HepG2 (cell line): ENCODE results near the gene MTFR1L. TPM values are rescaled to one million over a fixed set of nuclear protein-coding genes. Genes with fewer than 3 reads are reported as not detected.

Experiments
- EZH2 ChIP-seq: conservative IDR thresholded peaks from 2 replicates; pipeline ENCODE4 v1.6.1; 2012; ENCODE audit warnings: mild to moderate bottlenecking, low read depth, low read length, moderate library complexity
- GATA4 ChIP-seq: sonication (generic); IDR thresholded peaks from 2 replicates; pipeline ENCODE4 v1.6.1; 2016; ENCODE audit warnings: antibody characterized with exemption, low read depth, borderline replicate concordance
- NFIC ChIP-seq: IDR thresholded peaks from 2 replicates; pipeline ENCODE4 v1.6.1; 2012; ENCODE audit warnings: mild to moderate bottlenecking, low read length, inconsistent platforms
- PHF5A ChIP-seq: IDR thresholded peaks from one replicate; pipeline ENCODE4 v1.6.1; 2018; ENCODE audit warnings: low read depth, missing genetic modification reagents; ENCODE audit not compliant: unreplicated experiment
- RXRA ChIP-seq: sonication (generic); formaldehyde crosslinking; IDR thresholded peaks from 2 replicates; pipeline ENCODE4 v1.5.1; 2020; ENCODE audit warnings: missing genetic modification reagents
- SIX1 ChIP-seq: sonication (generic); formaldehyde crosslinking; IDR thresholded peaks from 2 replicates; pipeline ENCODE4 v1.4.0; 2020; ENCODE audit warnings: missing genetic modification reagents, borderline replicate concordance
- SP1 ChIP-seq, 2 experiments: fragments of 450-650 bp in 1 of 2; sonication (generic) in 1 of 2; formaldehyde crosslinking in 1 of 2; IDR thresholded peaks; 2 replicates each; pipeline versions ENCODE4 v1.4.0 to v1.6.1; 2016 to 2020; ENCODE audit warnings: missing genetic modification reagents in 1 of 2
- TCF7L2 ChIP-seq: IDR thresholded peaks from 2 replicates; pipeline ENCODE4 v1.6.1; 2011; ENCODE audit warnings: mild to moderate bottlenecking, low read depth, low read length, moderate library complexity
- THYN1 ChIP-seq: sonication (generic); formaldehyde crosslinking; IDR thresholded peaks from 2 replicates; pipeline ENCODE4 v1.8.1; 2023; ENCODE audit warnings: low read depth, mild to moderate bottlenecking, moderate library complexity, missing genetic modification reagents, borderline replicate concordance
- YEATS4 ChIP-seq: sonication (generic); formaldehyde crosslinking; IDR thresholded peaks from 2 replicates; pipeline ENCODE4 v1.4.0; 2020; ENCODE audit warnings: missing genetic modification reagents, borderline replicate concordance
- ZNF382 ChIP-seq: sonication (generic); formaldehyde crosslinking; IDR thresholded peaks from 2 replicates; pipeline ENCODE4 v1.5.0; 2020; ENCODE audit warnings: missing genetic modification reagents, mild to moderate bottlenecking, borderline replicate concordance
- ZNF749 ChIP-seq: sonication (generic); formaldehyde crosslinking; IDR thresholded peaks from 2 replicates; pipeline ENCODE4 v1.8.0; 2022; ENCODE audit warnings: mild to moderate bottlenecking, missing genetic modification reagents, moderate library complexity, borderline replicate concordance
- ZNF781 ChIP-seq: sonication (generic); formaldehyde crosslinking; IDR thresholded peaks from 2 replicates; pipeline ENCODE4 v1.5.1; 2020; ENCODE audit warnings: borderline replicate concordance, mild to moderate bottlenecking, missing genetic modification reagents; ENCODE audit errors: not compliant biosample characterization
- polyA plus RNA-seq, 8 experiments: library from polyadenylated mRNA; depleted of rRNA in 3 of 8; stranded (reverse) in 7 of 8; unstranded in 1 of 8; fragments of >200 nt; fragmentation: Illumina TruSeq in 4 of 8; extraction: Trizol in 4 of 8; gene quantifications; 2 replicates each; pipeline versions ENCODE4 v1.2.1 to v1.2.3, GENCODE V29; 2011 to 2016; ENCODE audit warnings: low read depth in 4 of 8, missing spikeins in 1 of 8, mixed read lengths in 1 of 8; ENCODE audit not compliant: insufficient read depth in 1 of 8
- total RNA-seq, 5 experiments: library from RNA; depleted of rRNA; stranded (reverse); fragments of >200 nt; fragmentation: Illumina TruSeq; extraction: Trizol; gene quantifications; 2 replicates each; pipeline ENCODE4 v1.2.3, GENCODE V29; 2016; ENCODE audit warnings: low read depth in 1 of 5
- TF ChIP-seq, protein P1 (sequence below): IDR thresholded peaks from 2 replicates; pipeline ENCODE4 v1.6.1; 2016; ENCODE audit warnings: low read depth, control low read depth
- TF ChIP-seq, protein P2 (sequence below), 2 experiments: sonication (generic) in 1 of 2; formaldehyde crosslinking in 1 of 2; IDR thresholded peaks; 2 replicates each; pipeline versions ENCODE4 v1.5.1 to v1.6.1; 2011 to 2020; ENCODE audit warnings: borderline replicate concordance in 1 of 2, low read depth in 1 of 2, low read length in 1 of 2, mild to moderate bottlenecking in 1 of 2, missing genetic modification reagents in 1 of 2, moderate library complexity in 1 of 2
- TF ChIP-seq, protein P3 (sequence below): IDR thresholded peaks from 2 replicates; pipeline ENCODE4 v1.6.1; 2016; ENCODE audit warnings: mild to moderate bottlenecking, missing biosample characterization, missing genetic modification reagents
- TF ChIP-seq, protein P4 (sequence below): sonication (generic); formaldehyde crosslinking; IDR thresholded peaks from 2 replicates; pipeline ENCODE4 v1.4.0; 2020; ENCODE audit warnings: missing genetic modification reagents
- TF ChIP-seq, protein P5 (sequence below): sonication (generic); formaldehyde crosslinking; conservative IDR thresholded peaks from 2 replicates; pipeline ENCODE4 v1.4.0; 2020; ENCODE audit warnings: missing genetic modification reagents
- TF ChIP-seq, protein P6 (sequence below): sonication (generic); formaldehyde crosslinking; IDR thresholded peaks from 2 replicates; pipeline ENCODE4 v1.4.0; 2020; ENCODE audit warnings: missing genetic modification reagents, borderline replicate concordance

The MTFR1L gene
- total and polyA plus RNA-seq, 2 of the 13 experiments (the other 11 are each of a cell fraction or from before 2014, with no cell fraction given) = 38.0 to 55.7 TPM

DNA sequence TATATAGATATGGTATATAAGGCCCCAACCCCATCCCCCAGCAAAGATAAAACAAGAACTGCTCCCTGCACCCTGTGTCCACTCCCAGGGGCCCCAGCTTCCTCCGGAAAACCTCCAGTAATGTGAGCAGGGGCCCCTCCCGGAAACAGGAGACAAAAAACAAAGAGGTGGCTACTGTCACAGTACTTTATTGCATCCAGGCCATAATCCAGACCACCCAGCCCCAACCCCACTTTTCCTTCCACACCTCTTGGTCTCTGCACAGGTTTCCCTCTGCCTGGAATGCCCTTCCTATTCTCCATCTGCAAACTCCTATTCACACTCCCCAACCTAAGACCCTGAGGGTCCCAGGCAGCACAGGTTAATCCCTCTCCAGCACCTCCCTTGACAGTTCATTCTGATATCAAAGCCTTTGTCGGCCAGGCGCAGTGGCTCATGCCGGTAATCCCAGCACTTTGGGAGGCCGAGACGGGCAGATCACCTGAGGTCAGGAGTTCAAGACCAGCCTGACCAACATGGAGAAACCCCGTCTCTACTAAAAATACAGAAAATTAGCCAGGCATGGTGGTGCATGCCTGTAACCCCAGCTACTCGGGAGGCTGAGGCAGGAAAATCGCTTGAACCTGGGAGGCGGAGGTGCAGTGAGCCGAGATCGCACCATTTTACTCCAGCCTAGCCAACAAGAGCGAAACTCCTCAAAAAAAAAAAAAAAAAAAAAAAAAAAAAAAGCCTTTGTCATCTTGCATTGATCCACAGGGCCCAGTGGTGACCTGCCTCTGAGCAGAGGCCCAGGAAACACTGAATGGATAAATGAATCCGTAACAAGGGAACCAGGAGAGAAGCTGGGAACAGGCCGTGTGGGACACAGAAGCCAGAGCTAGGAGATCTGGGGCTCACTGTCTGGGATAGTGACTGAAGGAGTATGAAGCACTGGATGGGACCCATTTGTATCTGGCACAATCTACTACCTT is 41.8 kb downstream of the MTFR1L start (continued):
- TF ChIP-seq, protein P1, sequence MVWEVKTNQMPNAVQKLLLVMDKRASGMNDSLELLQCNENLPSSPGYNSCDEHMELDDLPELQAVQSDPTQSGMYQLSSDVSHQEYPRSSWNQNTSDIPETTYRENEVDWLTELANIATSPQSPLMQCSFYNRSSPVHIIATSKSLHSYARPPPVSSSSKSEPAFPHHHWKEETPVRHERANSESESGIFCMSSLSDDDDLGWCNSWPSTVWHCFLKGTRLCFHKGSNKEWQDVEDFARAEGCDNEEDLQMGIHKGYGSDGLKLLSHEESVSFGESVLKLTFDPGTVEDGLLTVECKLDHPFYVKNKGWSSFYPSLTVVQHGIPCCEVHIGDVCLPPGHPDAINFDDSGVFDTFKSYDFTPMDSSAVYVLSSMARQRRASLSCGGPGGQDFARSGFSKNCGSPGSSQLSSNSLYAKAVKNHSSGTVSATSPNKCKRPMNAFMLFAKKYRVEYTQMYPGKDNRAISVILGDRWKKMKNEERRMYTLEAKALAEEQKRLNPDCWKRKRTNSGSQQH (CRISPR knock-in tag) = no peak
- TF ChIP-seq YEATS4 (CRISPR knock-in tag) (no peak; the same call in 1 of the 2 replicates), SIX1 (CRISPR knock-in tag) (peak; percentile 89), THYN1 (CRISPR knock-in tag) (no peak), ZNF749 (no peak), ZNF382 (no peak), SP1 (IDR thresholded peaks at IDR 0.05) (no peak), SP1 (CRISPR knock-in tag; IDR thresholded peaks at IDR 0.05) (no peak), TCF7L2 (no peak), PHF5A (CRISPR knock-in tag) (no peak), NFIC (peak; percentile 55; the same call in 1 of the 2 replicates), EZH2 (no peak), GATA4 (peak; percentile 47; the same call in 1 of the 2 replicates), RXRA (CRISPR knock-in tag) (peak; percentile 90), ZNF781 (CRISPR knock-in tag) (peak; percentile 8)
- TF ChIP-seq, protein P2, sequence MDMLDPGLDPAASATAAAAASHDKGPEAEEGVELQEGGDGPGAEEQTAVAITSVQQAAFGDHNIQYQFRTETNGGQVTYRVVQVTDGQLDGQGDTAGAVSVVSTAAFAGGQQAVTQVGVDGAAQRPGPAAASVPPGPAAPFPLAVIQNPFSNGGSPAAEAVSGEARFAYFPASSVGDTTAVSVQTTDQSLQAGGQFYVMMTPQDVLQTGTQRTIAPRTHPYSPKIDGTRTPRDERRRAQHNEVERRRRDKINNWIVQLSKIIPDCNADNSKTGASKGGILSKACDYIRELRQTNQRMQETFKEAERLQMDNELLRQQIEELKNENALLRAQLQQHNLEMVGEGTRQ (IDR thresholded peaks at IDR 0.05; ENCODE audit: low read depth, low read length) = no peak
- TF ChIP-seq, protein P2 (CRISPR knock-in tag; IDR thresholded peaks at IDR 0.05; ENCODE audit: borderline replicate concordance) = no peak
- TF ChIP-seq, protein P3, sequence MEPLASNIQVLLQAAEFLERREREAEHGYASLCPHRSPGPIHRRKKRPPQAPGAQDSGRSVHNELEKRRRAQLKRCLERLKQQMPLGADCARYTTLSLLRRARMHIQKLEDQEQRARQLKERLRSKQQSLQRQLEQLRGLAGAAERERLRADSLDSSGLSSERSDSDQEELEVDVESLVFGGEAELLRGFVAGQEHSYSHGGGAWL (CRISPR knock-in tag) = no peak
- TF ChIP-seq, protein P4, sequence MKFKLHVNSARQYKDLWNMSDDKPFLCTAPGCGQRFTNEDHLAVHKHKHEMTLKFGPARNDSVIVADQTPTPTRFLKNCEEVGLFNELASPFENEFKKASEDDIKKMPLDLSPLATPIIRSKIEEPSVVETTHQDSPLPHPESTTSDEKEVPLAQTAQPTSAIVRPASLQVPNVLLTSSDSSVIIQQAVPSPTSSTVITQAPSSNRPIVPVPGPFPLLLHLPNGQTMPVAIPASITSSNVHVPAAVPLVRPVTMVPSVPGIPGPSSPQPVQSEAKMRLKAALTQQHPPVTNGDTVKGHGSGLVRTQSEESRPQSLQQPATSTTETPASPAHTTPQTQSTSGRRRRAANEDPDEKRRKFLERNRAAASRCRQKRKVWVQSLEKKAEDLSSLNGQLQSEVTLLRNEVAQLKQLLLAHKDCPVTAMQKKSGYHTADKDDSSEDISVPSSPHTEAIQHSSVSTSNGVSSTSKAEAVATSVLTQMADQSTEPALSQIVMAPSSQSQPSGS (CRISPR knock-in tag) = peak; percentile 38; the same call in 1 of the 2 replicates
- TF ChIP-seq, protein P5, sequence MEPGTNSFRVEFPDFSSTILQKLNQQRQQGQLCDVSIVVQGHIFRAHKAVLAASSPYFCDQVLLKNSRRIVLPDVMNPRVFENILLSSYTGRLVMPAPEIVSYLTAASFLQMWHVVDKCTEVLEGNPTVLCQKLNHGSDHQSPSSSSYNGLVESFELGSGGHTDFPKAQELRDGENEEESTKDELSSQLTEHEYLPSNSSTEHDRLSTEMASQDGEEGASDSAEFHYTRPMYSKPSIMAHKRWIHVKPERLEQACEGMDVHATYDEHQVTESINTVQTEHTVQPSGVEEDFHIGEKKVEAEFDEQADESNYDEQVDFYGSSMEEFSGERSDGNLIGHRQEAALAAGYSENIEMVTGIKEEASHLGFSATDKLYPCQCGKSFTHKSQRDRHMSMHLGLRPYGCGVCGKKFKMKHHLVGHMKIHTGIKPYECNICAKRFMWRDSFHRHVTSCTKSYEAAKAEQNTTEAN = no peak
- TF ChIP-seq, protein P6, sequence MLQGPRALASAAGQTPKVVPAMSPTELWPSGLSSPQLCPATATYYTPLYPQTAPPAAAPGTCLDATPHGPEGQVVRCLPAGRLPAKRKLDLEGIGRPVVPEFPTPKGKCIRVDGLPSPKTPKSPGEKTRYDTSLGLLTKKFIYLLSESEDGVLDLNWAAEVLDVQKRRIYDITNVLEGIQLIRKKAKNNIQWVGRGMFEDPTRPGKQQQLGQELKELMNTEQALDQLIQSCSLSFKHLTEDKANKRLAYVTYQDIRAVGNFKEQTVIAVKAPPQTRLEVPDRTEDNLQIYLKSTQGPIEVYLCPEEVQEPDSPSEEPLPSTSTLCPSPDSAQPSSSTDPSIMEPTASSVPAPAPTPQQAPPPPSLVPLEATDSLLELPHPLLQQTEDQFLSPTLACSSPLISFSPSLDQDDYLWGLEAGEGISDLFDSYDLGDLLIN (CRISPR knock-in tag) = no peak
